ENCODE measurements around the gene SMIM44.

- TF ChIP-seq CTCF (IDR thresholded peaks at IDR 0.05; ENCODE audit: low read length) (no peak), EZH2phosphoT487 (IDR thresholded peaks at IDR 0.05; ENCODE audit: low read length) (no peak)
Observed at GRCh38 chr19:3494559-3494958, 11.3 kb upstream of the SMIM44 start.
